ENCODE data around the gene ARHGAP40.

GRCh38 chr20:38660429-38660828 lies 58.8 kb downstream of the ARHGAP40 start:
- TF ChIP-seq CTCF (IDR thresholded peaks at IDR 0.05): no peak
- no peak for TF ChIP-seq POLR2A (IDR thresholded peaks at IDR 0.05)
- TF ChIP-seq POLR2AphosphoS5 (IDR thresholded peaks at IDR 0.05): no peak
